KMS-11 (cell line): Measurements from ENCODE around the gene IER5.
A peak's percentile ranks its signal among the peaks of the same experiment; 100 is the strongest.

Source experiments
- H2AFZ ChIP-seq: fragments of 200-600 bp; sonication (generic); 2 replicates; pipeline ENCODE4 v1.6.1; 2016; ENCODE audit warnings: antibody characterized with exemption, mixed run types, low read depth
- H3K27ac ChIP-seq: fragments of 200-600 bp; sonication (generic); 2 replicates; pipeline ENCODE4 v1.6.1; 2016; ENCODE audit warnings: mild to moderate bottlenecking, mixed run types
- H3K27me3 ChIP-seq: fragments of 200-600 bp; sonication (generic); 2 replicates; pipeline ENCODE4 v1.6.1; 2017; ENCODE audit warnings: mild to moderate bottlenecking, low read depth, mixed run types, moderate library complexity; ENCODE audit not compliant: insufficient read depth
- H3K36me3 ChIP-seq: fragments of 200-600 bp; sonication (generic); 2 replicates; pipeline ENCODE4 v1.6.1; 2017; ENCODE audit warnings: mild to moderate bottlenecking, mixed run types; ENCODE audit not compliant: insufficient read depth
- H3K4me1 ChIP-seq: fragments of 200-600 bp; sonication (generic); 2 replicates; pipeline ENCODE4 v1.6.1; 2016; ENCODE audit warnings: mild to moderate bottlenecking, low read depth, mixed run types; ENCODE audit not compliant: poor library complexity, severe bottlenecking
- H3K4me2 ChIP-seq: fragments of 200-600 bp; sonication (generic); 2 replicates; pipeline ENCODE4 v1.7.0; 2016; ENCODE audit warnings: mild to moderate bottlenecking, mixed run types
- H3K4me3 ChIP-seq: fragments of 200-600 bp; sonication (generic); IDR thresholded peaks from 2 replicates; pipeline ENCODE4 v1.6.1; 2017; ENCODE audit warnings: low read depth, low read length, mixed read lengths; ENCODE audit not compliant: insufficient read depth
- H3K79me2 ChIP-seq: fragments of 200-600 bp; sonication (generic); 2 replicates; pipeline ENCODE4 v1.6.1; 2016; ENCODE audit warnings: low read depth, mixed run types; ENCODE audit not compliant: insufficient read depth
- H3K9ac ChIP-seq: fragments of 200-600 bp; sonication (generic); 2 replicates; pipeline ENCODE4 v1.6.1; 2016; ENCODE audit warnings: mild to moderate bottlenecking, mixed run types
- H4K20me1 ChIP-seq: fragments of 200-600 bp; sonication (generic); 2 replicates; pipeline ENCODE4 v1.6.1; 2016; ENCODE audit warnings: mild to moderate bottlenecking, mixed run types; ENCODE audit not compliant: insufficient read depth
- TF ChIP-seq, protein P1 (sequence below): fragments of 200-600 bp; sonication (generic); conservative IDR thresholded peaks from 2 replicates; pipeline ENCODE4 v1.6.1; 2017; ENCODE audit warnings: low read depth, mild to moderate bottlenecking, antibody characterized with exemption, low read length, moderate library complexity, mixed read lengths

Gene IER5

DNA sequence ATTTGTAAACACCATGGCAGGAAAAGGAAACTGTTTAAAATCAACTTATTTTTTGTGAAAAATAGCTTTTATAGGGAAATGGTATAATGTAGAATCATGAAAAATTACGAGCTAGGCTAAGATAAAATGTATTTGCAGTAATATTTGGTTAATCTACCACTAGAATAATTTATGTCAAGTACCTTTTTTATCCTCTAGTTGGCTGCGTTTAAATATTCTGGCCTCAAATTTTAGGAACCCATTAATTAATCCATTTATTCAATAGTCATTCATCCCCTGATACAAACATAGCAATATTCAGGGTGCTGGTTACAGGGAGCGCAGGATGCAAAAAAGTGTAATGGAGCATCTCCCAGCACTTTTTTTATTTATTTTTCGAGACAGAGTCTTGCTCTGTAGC, 8.6 kb upstream of the IER5 start:
- no peaks in the 10 kb centered on the region for H3K79me2 ChIP-seq

DNA sequence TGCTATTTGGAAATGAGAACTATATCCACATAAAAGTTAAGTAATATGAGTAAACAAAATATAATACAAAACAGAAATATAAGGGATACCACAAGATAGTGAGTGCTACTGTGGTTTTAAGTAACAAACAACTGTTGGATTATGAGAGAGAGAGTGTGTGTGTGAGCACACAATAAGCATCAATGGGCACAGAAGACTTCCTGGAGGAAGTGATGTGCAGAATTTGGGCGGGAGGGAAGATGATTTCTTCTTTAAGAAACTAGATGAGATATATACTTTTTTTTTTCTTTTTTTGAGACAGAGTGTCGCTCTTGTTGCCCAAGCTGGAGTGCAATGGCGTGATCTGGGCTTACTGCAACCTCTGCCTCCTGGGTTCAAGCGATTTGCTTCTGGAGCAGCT, 7.9 kb upstream of the IER5 start:
- Histone ChIP-seq H3K4me3 (no peak overlapping the region), H3K79me2 (no peaks in the 10 kb centered on the region), H3K4me2 (no peak overlapping the region), H3K27ac (no peak overlapping the region), H3K4me1 (no peaks in the 10 kb centered on the region), H2AFZ (no peak overlapping the region), H3K9ac (no peak overlapping the region), H4K20me1 (no peaks in the 10 kb centered on the region), H3K27me3 (no peaks in the 10 kb centered on the region), H3K36me3 (no peaks in the 10 kb centered on the region)
- TF ChIP-seq, protein P1, sequence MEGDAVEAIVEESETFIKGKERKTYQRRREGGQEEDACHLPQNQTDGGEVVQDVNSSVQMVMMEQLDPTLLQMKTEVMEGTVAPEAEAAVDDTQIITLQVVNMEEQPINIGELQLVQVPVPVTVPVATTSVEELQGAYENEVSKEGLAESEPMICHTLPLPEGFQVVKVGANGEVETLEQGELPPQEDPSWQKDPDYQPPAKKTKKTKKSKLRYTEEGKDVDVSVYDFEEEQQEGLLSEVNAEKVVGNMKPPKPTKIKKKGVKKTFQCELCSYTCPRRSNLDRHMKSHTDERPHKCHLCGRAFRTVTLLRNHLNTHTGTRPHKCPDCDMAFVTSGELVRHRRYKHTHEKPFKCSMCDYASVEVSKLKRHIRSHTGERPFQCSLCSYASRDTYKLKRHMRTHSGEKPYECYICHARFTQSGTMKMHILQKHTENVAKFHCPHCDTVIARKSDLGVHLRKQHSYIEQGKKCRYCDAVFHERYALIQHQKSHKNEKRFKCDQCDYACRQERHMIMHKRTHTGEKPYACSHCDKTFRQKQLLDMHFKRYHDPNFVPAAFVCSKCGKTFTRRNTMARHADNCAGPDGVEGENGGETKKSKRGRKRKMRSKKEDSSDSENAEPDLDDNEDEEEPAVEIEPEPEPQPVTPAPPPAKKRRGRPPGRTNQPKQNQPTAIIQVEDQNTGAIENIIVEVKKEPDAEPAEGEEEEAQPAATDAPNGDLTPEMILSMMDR, result no peak

More for the DNA sequence above, 8.6 kb upstream of the IER5 start:
- no peak overlapping the region for H3K9ac ChIP-seq
- no peaks in the 10 kb centered on the region for H4K20me1 ChIP-seq
- no peaks in the 10 kb centered on the region for H3K4me1 ChIP-seq
- TF ChIP-seq, protein P1, result 0 out of 2 replicates have a peak, but pooled peaks have one; percentile 17
- H3K36me3 ChIP-seq, result no peaks in the 10 kb centered on the region
- no peaks in the 10 kb centered on the region for H3K27me3 ChIP-seq
- no peak overlapping the region for H2AFZ ChIP-seq
- H3K4me3 ChIP-seq, result no peak overlapping the region
- no peak overlapping the region for H3K27ac ChIP-seq
- no peak overlapping the region for H3K4me2 ChIP-seq

DNA sequence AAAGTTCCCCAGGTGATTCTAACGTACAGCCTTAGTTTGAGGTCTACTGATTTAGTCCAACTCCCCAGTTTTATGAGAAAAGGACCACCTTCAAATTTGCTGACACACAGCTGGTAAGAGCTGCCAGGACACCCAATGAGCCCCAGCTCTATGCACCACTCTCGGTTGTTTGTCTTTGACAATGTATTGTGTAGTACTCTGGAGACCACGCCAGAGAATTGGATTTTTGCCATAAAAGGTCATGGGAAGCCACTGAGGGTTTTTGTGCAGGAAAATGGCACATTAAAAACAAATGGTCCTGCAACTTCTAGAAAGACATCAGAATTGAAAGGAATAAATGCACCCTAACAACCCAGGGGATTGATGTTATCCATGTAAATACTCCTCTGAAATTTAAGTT, 7.1 kb upstream of the IER5 start:
- Histone ChIP-seq H3K27ac (no peak overlapping the region), H4K20me1 (no peaks in the 10 kb centered on the region), H3K9ac (no peak overlapping the region), H2AFZ (no peak overlapping the region), H3K4me2 (no peak overlapping the region), H3K36me3 (no peaks in the 10 kb centered on the region), H3K4me1 (no peaks in the 10 kb centered on the region), H3K27me3 (no peaks in the 10 kb centered on the region), H3K79me2 (no peaks in the 10 kb centered on the region), H3K4me3 (no peak overlapping the region)
- TF ChIP-seq, protein P1, result no peak

DNA sequence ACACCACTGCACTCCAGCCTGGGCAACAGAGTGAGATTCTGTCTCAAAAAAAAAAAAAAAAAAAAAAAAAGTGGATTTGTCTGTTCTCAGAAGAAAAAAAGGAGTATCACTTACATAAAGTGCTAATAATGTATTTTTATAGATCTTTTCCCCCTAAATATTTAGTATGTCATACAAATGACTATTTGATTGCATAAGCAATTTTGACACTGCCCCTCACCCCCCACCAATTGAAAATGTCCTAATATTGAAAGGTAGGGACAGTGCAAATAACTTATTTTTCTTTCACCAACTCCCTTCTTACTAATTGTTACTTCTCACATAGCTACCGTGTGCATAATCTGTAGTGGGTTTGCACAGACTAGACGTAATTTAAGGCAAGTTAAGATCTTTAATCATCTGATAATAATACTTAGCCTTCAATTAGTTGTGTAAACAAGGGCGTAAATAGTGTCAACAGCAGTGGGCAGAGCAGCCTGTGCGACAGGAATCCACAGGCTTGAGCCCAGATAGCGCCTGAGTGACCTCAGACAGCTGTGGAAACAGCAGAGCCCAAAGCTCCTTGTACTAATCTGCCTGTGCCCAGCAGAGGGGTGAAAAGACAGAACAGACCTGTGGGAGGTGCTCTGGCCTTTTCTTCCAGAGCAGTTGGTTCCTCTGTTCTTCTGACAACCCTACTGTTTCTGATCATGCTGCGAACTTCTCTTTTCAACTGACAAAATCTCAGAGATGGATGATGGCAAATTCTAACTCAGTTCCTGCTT, 4.5 kb upstream of the IER5 start:
- H2AFZ ChIP-seq, result no peak overlapping the region

More for the DNA sequence above, 4.5 kb upstream of the IER5 start:
- Histone ChIP-seq H3K4me2 (no peak overlapping the region), H3K36me3 (no peaks in the 10 kb centered on the region), H3K9ac (no peak overlapping the region), H3K27me3 (no peaks in the 10 kb centered on the region), H3K4me3 (no peak overlapping the region), H3K27ac (no peak overlapping the region), H3K4me1 (peaks cover 6% of the 10 kb centered on the region), H3K79me2 (no peaks in the 10 kb centered on the region), H4K20me1 (no peaks in the 10 kb centered on the region)
- TF ChIP-seq, protein P1, result no peak; the same call in 1 of the 2 replicates
